ENCODE measurements around the gene PAPPA.

PAPPA gene

GRCh38 chr9:116318468-116319374, 165.1 kb downstream of the PAPPA start:
- no peak for DNase-seq (ENCODE audit: low spot score)

DNA sequence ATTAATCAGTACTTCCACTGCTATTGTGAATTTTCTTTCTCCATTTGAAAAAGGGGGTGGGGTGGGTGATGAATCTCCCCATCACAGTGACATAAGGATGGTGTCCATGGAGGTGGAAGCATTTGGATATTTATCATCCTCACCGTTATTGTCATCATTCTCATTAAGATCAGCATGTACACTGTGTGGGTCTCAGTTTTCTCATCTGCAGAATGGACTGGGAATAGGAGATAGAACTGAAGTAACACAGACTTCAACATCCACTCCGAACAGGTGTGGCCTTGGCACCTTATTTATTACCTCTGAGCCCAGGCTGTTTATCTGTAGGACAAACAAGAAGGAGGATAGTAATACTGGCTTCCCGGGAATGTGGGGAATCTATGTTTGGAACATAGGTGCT, 165.9 kb downstream of the PAPPA start:
- DNase-seq (ENCODE audit: low spot score) = no peak

- no peak for DNase-seq (ENCODE audit: low spot score)
These were observed 166.7 kb downstream of the PAPPA start for GRCh38 chr9:116320290-116320689.

DNA sequence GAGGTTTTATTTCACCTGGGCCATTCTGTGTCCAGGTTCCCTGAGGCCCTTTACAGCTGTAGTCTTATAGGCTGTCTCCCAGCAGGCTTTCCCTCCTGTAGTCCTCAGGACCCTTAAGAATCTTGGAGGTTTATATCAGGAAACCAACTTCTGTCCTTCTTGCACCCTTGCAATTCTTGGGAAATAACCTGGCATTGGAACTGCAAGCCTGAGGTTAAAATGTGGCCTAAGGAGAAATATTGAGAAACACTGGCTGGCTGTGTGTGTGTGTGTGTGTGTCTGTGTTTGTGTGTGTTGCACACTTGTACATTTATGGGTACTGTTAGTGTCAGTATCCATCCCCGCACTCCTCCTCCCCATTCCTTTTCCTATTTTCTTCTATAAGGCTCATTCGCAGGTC, 168.9 kb downstream of the PAPPA start:
- DNase-seq (ENCODE audit: low spot score) = no peak

GRCh38 chr9:116323012-116323411, 169.4 kb downstream of the PAPPA start:
- no peak for DNase-seq (ENCODE audit: low spot score)

GRCh38 chr9:116323571-116323970, 170.0 kb downstream of the PAPPA start:
- no peak for DNase-seq (ENCODE audit: low spot score)

GRCh38 chr9:116325924-116326323, 172.3 kb downstream of the PAPPA start:
- DNase-seq (ENCODE audit: low spot score) = no peak

DNA sequence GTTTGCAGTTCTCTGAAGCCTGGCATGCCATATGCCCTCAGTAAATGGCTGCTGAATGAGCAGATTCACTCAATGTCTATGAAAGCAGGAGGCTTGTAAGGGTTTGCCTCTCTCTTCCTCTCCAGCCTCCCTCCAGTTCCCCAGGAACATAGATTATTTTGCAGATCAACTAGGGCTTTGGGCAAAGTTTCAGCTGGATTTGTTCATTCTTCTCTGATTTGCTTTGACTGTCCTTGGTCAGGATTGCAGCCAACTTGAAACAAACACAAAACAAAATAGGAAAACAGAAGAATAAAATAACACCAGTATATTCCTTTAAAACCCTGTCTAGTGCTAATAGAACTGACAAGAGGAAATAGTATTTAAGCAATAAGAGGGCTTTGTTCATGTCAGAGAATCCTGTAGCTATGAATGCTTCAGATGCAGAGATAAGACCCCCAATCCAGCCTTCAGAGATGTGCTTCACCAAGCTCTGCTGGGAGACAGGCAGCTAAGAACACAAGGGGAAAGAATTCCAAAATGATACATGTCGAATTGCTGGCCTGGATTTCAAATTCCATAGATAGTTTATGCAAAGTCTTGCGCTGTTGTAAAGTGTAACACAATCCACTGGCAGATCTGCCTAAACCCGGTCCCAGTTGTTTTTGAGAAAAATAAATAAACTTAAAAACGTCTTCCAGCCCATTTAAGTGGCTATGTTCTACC, 174.3 kb downstream of the PAPPA start:
- DNase-seq (ENCODE audit: low spot score) = no peak

DNA sequence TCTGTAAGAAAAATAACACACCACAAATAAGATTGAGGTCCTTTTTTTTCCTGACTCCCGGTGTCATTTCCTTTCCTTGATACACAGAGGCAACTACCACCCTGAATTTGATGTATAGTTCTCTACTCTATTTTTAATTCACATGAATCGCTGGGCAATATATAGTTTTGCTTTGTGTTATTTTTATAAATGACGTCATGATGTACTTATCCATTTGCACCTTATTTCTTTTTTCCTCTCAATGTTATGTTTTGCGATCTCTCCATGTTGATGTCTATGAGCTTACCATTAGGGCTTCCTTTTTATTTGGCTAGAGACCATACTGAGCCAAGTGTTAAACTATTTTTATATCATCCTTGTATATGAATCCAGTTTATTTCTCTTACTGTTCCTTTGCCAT, 175.9 kb downstream of the PAPPA start:
- no peak for DNase-seq (ENCODE audit: low spot score)

DNA sequence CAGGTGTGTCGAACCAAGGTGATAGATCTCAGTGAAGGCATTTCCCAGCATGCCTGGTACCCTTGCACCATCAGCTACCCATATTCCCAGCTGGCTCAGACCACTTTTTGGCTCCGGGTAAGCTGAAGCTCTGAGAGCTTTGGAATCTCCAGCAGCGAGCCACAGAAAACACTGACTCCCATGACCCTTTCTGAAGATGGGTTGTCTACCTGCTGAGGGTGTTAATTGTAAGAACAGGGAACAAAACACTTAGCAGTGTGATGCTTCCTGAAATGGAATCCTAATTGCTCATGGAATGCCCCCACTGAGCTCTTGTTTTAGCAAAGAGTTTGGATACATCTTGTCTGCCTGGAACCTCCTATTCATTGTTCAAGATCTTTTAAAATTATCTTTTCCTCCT, 177.7 kb downstream of the PAPPA start:
- no peak for DNase-seq (ENCODE audit: low spot score)

DNA sequence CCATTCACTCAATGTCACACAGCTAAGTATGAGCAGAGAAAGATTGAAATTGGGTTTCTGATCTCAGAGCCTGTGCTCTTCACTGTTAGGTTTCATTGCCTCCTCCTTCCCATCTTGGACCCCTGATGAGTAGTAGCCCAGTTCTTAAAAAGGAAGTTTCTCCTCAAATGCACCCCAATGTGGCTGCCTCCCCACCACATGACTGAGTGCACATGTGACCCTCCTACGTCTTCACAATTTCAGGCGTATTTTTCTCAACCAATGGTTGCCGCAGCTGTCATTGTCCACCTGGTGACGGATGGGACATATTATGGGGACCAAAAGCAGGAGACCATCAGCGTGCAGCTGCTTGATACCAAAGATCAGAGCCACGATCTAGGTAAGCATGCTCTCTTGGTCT, 178.5 kb downstream of the PAPPA start:
- no peak for DNase-seq (ENCODE audit: low spot score)

DNA sequence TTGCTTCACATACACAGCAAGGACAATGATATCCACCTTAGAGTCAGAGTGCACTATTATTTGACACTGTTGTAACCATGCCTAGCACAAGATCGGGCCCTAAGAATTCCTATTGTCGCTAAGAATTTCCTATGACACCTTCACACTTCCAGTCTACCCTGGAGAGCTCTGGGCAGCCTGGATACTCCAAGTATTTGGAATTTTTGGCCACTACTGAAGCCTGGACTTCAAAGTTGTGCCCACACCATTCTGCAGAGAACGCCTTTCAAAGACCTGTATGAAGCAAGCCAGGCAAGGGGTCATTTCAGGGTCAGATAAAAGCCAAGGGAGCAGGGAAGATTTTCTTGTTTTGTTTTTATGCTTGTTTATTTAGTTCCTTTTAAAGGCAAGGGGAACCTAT, 179.7 kb downstream of the PAPPA start:
- no peak for DNase-seq (ENCODE audit: low spot score)

- DNase-seq (ENCODE audit: low spot score) = no peak
These were observed 181.1 kb downstream of the PAPPA start for GRCh38 chr9:116334546-116335150.

DNA sequence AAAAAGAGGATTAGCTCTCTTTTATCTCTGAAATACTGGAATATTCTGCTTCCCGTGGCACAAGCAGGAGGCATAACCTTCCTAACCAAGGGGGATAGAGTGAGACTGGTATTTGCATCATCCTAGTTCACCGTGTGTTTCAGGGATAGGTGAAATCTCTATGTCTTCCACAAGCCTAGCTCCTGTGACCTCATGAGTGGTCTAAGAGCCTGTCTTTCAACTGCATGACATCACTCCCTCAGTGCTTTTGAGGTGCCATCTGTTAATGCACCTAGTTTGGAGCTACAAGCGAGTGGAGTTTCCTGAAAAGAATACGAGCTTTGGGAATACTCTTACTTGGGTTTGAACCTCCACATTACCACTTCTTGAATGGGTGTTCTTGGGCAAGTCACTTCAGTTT, 181.8 kb downstream of the PAPPA start:
- DNase-seq (ENCODE audit: low spot score) = no peak

- no peak for DNase-seq (ENCODE audit: low spot score)
These were observed 182.7 kb downstream of the PAPPA start for GRCh38 chr9:116336133-116336862.

GRCh38 chr9:116337015-116337414, 183.4 kb downstream of the PAPPA start:
- DNase-seq (ENCODE audit: low spot score) = no peak

DNA sequence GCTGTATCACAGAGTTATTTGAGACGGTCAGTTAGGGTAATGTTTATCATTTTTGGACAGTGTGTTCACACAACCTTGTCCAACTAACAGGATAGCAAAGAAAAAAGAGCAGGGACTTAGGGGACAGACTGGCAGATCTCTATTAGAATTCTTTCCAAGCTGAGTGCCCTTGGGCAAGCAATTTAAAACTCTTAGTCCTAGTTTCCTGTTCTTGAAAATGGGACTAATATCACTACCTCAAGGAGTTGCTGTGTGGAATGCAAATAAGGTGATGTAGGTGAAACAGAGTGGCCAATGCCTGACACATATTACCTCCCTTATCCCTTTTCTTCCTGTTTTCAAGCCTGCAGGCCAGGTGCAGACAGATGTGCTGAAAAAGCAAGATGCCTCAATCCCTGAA, 186.7 kb downstream of the PAPPA start:
- DNase-seq (ENCODE audit: low spot score) = no peak

DNA sequence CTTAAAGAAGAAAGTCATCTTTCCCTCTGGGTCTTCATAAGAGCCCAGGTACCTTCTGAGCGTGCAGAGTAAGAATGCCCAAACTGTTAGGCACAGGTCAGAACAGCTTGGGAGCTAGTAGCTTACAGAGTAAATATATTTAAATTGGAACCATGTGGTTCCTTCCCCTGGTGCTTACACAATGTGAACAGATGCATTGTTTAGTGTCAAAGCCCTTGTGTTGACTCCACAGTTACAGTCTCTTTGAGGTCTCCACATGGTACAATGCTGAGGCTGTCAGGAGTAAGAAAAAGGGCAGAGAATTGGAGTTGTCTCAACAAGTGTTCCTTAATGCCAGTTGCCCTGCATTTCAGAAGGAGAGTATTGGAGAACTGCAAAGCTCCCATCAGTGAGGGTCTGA, 188.5 kb downstream of the PAPPA start:
- DNase-seq (ENCODE audit: low spot score) = no peak

DNA sequence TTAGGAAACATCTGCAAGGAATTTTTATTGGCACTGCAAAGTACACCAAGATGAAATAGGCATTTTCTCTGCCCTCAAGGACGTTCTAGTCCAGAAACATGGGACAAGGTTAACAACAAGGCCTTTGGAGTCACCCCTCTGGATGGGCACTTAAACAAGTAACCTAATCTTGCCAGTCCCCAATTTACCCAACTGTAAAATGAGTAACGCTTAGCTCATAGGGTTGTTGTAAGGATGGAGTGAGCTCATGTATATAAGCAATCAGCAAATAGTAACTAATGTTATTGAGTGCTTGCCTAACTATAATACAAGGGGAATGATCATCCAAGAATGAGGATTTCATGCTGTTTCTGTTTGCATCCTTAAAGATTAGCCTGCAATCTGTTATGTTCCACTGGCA, 189.3 kb downstream of the PAPPA start:
- DNase-seq (ENCODE audit: low spot score) = no peak

DNA sequence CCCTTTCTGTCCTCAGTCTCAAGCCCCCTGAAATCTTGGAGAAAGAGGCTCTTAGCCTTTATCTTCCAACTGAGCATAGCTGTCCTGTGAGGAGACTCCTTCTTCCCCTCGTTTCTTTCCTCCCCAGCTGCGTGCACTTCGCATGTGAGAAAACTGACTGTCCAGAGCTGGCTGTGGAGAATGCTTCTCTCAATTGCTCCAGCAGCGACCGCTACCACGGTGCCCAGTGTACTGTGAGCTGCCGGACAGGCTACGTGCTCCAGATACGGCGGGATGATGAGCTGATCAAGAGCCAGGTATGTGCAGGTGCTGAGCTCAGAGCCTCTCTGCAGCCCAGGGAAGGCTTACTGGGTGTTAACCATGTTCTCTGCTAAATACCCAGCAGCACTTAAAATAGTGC, 190.8 kb downstream of the PAPPA start:
- no peak for DNase-seq (ENCODE audit: low spot score)

- DNase-seq (ENCODE audit: low spot score) = no peak
These were observed 191.8 kb downstream of the PAPPA start for GRCh38 chr9:116345393-116345792.

DNA sequence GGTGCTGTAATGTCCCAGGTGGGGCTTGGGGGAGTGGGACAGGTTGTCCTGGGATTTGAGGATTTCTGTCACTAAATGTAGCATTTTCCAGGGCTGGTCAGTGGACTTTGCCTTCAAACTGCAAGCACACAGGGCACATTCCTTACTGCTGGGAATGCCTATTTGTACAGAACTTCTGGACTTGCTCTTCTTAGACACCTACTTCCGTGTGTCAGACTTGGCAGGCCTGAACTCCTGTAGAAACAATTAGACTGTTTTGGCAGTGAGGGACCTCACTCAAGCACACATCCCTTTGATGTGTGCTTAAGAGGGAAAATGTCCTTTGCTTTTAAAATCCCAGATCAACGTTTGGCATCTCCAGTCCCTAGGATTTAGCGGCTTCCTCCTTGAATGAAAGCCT, 192.2 kb downstream of the PAPPA start:
- DNase-seq (ENCODE audit: low spot score) = no peak
